ENCODE data around the gene RELB. TPM values are rescaled to one million over a fixed set of nuclear protein-coding genes. Genes with fewer than 3 reads are reported as not detected.

Gene RELB
- total RNA-seq: 28.3 and 40.2 TPM in 2 replicates

GRCh38 chr19:45001087-45001739 is at the start of gene RELB:
RELB (plus strand) TSS chr19:45001464; CDS start chr19:45001580, 116 bp downstream.
- DNase-seq (ENCODE audit: low read depth): no peak
- H3K4me3 ChIP-seq (ENCODE audit: low read depth, low read length): peak within 1 kb of the TSS; percentile 84
- TF ChIP-seq CTCF (conservative IDR thresholded peaks at IDR 0.05; ENCODE audit: low read depth, low read length): no peak

- no peak for TF ChIP-seq CTCF (conservative IDR thresholded peaks at IDR 0.05; ENCODE audit: low read depth, low read length)
- no peak for DNase-seq (ENCODE audit: low read depth)
- H3K4me3 ChIP-seq (ENCODE audit: low read depth, low read length): peak overlapping the region; percentile 75
Measured at GRCh38 chr19:44954278-44954648, 47.0 kb upstream of the RELB start.

GRCh38 chr19:44954649-44955504 is 46.4 kb upstream of the RELB start, which contains the start of gene CLPTM1:
CLPTM1 (plus strand) TSS chr19:44955380; CDS start chr19:44955396, 16 bp downstream.
- peak; percentile 89 for DNase-seq (ENCODE audit: low read depth)
- H3K4me3 ChIP-seq (ENCODE audit: low read depth, low read length): peak within 1 kb of the TSS; percentile 75
- TF ChIP-seq CTCF (conservative IDR thresholded peaks at IDR 0.05; ENCODE audit: low read depth, low read length): no peak

- no peak for DNase-seq (ENCODE audit: low read depth)
- peak overlapping the region; percentile 75 for H3K4me3 ChIP-seq (ENCODE audit: low read depth, low read length)
- no peak for TF ChIP-seq CTCF (conservative IDR thresholded peaks at IDR 0.05; ENCODE audit: low read depth, low read length)
Measured at GRCh38 chr19:44955505-44956439, 45.5 kb upstream of the RELB start.

GRCh38 chr19:44957526-44957925 is 43.7 kb upstream of the RELB start:
- TF ChIP-seq CTCF (conservative IDR thresholded peaks at IDR 0.05; ENCODE audit: low read depth, low read length): no peak
- no peak for DNase-seq (ENCODE audit: low read depth)
- H3K4me3 ChIP-seq (ENCODE audit: low read depth, low read length): peak overlapping the region; percentile 75

GRCh38 chr19:44958090-44958489 is 43.2 kb upstream of the RELB start:
- H3K4me3 ChIP-seq (ENCODE audit: low read depth, low read length): no peak overlapping the region
- no peak for DNase-seq (ENCODE audit: low read depth)
- TF ChIP-seq CTCF (conservative IDR thresholded peaks at IDR 0.05; ENCODE audit: low read depth, low read length): no peak
